22Rv1 (cell line): ENCODE measurements around the gene TPGS2.

ENCODE experiments used
- ZFX ChIP-seq: fragments of 450-650 bp; IDR thresholded peaks from 2 replicates; pipeline ENCODE4 v1.6.1; 2017; ENCODE audit warnings: antibody characterized with exemption, borderline replicate concordance
- TF ChIP-seq, protein P1 (sequence below): fragments of 450-650 bp; IDR thresholded peaks from 2 replicates; pipeline ENCODE4 v1.5.1; 2017; ENCODE audit warnings: mild to moderate bottlenecking

DNA sequence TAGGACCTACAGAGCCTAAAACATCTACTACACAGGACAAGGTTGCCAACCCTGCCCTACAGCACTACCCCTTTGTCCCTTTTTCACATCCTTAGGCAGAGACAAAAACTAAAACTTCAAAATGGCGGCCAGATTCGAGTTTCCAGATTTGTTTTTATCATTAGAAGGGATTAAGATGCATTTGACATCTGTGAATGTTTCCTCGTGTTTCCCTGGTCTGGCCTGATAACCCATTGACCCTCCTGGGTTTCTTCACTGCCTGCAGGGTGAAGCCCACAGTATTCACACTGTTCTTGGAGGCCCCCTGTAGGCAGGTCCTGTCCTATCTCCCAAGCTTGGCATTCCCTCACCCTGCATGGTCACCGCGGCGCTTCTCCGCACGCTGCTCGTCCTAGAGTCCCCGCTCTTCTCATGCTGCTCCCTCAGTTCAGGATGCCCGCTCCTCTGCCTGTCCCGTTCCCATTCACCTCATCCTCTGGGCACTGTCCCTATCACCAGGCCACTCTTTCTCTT lies 67.6 kb downstream of the TPGS2 start:
- TF ChIP-seq, protein P1, sequence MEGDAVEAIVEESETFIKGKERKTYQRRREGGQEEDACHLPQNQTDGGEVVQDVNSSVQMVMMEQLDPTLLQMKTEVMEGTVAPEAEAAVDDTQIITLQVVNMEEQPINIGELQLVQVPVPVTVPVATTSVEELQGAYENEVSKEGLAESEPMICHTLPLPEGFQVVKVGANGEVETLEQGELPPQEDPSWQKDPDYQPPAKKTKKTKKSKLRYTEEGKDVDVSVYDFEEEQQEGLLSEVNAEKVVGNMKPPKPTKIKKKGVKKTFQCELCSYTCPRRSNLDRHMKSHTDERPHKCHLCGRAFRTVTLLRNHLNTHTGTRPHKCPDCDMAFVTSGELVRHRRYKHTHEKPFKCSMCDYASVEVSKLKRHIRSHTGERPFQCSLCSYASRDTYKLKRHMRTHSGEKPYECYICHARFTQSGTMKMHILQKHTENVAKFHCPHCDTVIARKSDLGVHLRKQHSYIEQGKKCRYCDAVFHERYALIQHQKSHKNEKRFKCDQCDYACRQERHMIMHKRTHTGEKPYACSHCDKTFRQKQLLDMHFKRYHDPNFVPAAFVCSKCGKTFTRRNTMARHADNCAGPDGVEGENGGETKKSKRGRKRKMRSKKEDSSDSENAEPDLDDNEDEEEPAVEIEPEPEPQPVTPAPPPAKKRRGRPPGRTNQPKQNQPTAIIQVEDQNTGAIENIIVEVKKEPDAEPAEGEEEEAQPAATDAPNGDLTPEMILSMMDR = no peak
- no peak for TF ChIP-seq ZFX
